Astrocyte (in vitro differentiated cells and primary cell): ENCODE measurements around the gene MCM8. TPM values are rescaled to one million over a fixed set of nuclear protein-coding genes. Genes with fewer than 3 reads are reported as not detected.

ENCODE experiments used
- DNase-seq: peaks from one replicate; pipeline ENCODE4 v3.0.0-alpha.2; 2010; ENCODE audit warnings: low read depth
- FAIRE-seq: peaks from 2 replicates; lab custom pipeline; 2011; peaks lifted over from hg19 to GRCh38; lab: Jason Lieb, UNC
- H2AFZ ChIP-seq: 2 replicates; pipeline ENCODE4 v1.6.0; 2012; ENCODE audit warnings: low read depth, low read length, inconsistent platforms
- H3K27ac ChIP-seq: 2 replicates; pipeline ENCODE4 v1.5.1; 2011; ENCODE audit warnings: low read depth, low read length, inconsistent platforms
- H3K27me3 ChIP-seq: 2 replicates; pipeline ENCODE4 v1.6.0; 2011; ENCODE audit warnings: low read length, inconsistent platforms; ENCODE audit not compliant: insufficient read depth
- H3K36me3 ChIP-seq: 2 replicates; pipeline ENCODE4 v1.5.1; 2011; ENCODE audit warnings: low read length, inconsistent platforms; ENCODE audit not compliant: insufficient read depth
- H3K4me1 ChIP-seq: 2 replicates; pipeline ENCODE4 v1.5.1; 2011; ENCODE audit warnings: low read length, inconsistent platforms; ENCODE audit not compliant: insufficient read depth
- H3K4me2 ChIP-seq: 2 replicates; pipeline ENCODE4 v1.6.0; 2012; ENCODE audit warnings: low read length, inconsistent platforms
- H3K4me3 ChIP-seq: 2 replicates; pipeline ENCODE4 v1.5.1; 2011; ENCODE audit warnings: low read depth, mild to moderate bottlenecking, low read length, inconsistent platforms; ENCODE audit not compliant: insufficient read depth
- H3K79me2 ChIP-seq: 2 replicates; pipeline ENCODE4 v1.6.0; 2012; ENCODE audit warnings: mild to moderate bottlenecking, low read length, inconsistent platforms; ENCODE audit not compliant: insufficient read depth
- H3K9ac ChIP-seq: 2 replicates; pipeline ENCODE4 v1.6.0; 2012; ENCODE audit warnings: mild to moderate bottlenecking, low read length, inconsistent platforms
- H3K9me3 ChIP-seq: 2 replicates; pipeline ENCODE4 v1.5.1; 2012; ENCODE audit warnings: low read depth, mild to moderate bottlenecking, low read length, inconsistent platforms; ENCODE audit not compliant: insufficient read depth
- H4K20me1 ChIP-seq: 2 replicates; pipeline ENCODE4 v1.6.0; 2012; ENCODE audit warnings: low read length, inconsistent platforms; ENCODE audit not compliant: insufficient read depth
- H3K27ac Mint-ChIP-seq: one replicate; pipeline ENCODE4 v1.8.0; 2021; ENCODE audit warnings: mild to moderate bottlenecking, mixed read lengths; ENCODE audit not compliant: unreplicated experiment
- H3K27me3 Mint-ChIP-seq: one replicate; pipeline ENCODE4 v1.8.0; 2021; ENCODE audit warnings: low read depth, mixed read lengths; ENCODE audit not compliant: unreplicated experiment
- H3K36me3 Mint-ChIP-seq: one replicate; pipeline ENCODE4 v1.8.0; 2021; ENCODE audit warnings: low read depth, mixed read lengths; ENCODE audit not compliant: unreplicated experiment
- H3K4me1 Mint-ChIP-seq: one replicate; pipeline ENCODE4 v1.8.0; 2021; ENCODE audit warnings: low read depth, mixed read lengths; ENCODE audit not compliant: unreplicated experiment
- H3K4me3 Mint-ChIP-seq: one replicate; pipeline ENCODE4 v1.8.0; 2021; ENCODE audit warnings: mild to moderate bottlenecking, moderate library complexity, mixed read lengths; ENCODE audit not compliant: unreplicated experiment
- H3K9me3 Mint-ChIP-seq: one replicate; pipeline ENCODE4 v1.8.0; 2021; ENCODE audit warnings: mild to moderate bottlenecking, mixed read lengths; ENCODE audit not compliant: unreplicated experiment
- CTCF ChIP-seq: IDR thresholded peaks from 2 replicates; pipeline ENCODE4 v1.5.1; 2011; ENCODE audit warnings: low read depth, mild to moderate bottlenecking, inconsistent platforms, low read length, moderate library complexity; ENCODE audit not compliant: insufficient read depth
- EZH2 ChIP-seq: IDR thresholded peaks from 2 replicates; pipeline ENCODE4 v1.6.1; 2012; ENCODE audit warnings: mild to moderate bottlenecking, low read length, inconsistent platforms; ENCODE audit not compliant: insufficient read depth
- total RNA-seq: library from RNA; stranded (reverse); gene quantifications from 2 replicates; pipeline ENCODE4 v1.2.1, GENCODE V29; 2021

Gene MCM8
- total RNA-seq, 1 donor from 2014 or later, result 5.7 TPM

DNA sequence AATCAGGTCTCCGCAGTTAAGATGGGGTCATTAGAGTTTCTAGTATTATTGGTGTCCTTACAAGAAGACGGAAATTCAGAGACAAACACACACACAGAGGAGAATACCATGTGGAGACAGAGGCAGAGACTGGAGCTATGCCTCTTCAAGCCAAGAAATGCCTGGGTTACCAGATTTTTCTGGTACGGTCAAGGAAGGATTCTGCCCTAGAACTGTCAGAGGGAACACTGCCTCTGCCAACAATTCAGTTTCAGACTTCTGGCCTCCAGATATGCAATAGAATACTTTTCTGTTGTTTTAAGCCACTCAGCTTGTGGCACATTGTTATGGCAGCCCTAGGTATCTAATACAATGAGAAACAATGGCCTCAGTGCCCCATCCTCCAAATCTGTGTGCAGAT is 19.0 kb upstream of the MCM8 start:
- FAIRE-seq (no peak), DNase-seq (no peak)
- no peaks in the 10 kb centered on the region for H3K36me3 Mint-ChIP-seq
- Histone ChIP-seq H3K79me2 (no peaks in the 10 kb centered on the region), H3K9ac (no peak overlapping the region), H3K9me3 (no peaks in the 10 kb centered on the region), H3K4me1 (no peaks in the 10 kb centered on the region), H3K27ac (no peak overlapping the region), H3K36me3 (no peaks in the 10 kb centered on the region), H2AFZ (no peak overlapping the region), H4K20me1 (no peaks in the 10 kb centered on the region), H3K27me3 (peaks cover 8% of the 10 kb centered on the region), H3K4me2 (no peak overlapping the region), H3K4me3 (no peak overlapping the region)
- no peaks in the 10 kb centered on the region for H3K4me1 Mint-ChIP-seq
- H3K4me3 Mint-ChIP-seq, result no peak overlapping the region
- H3K27ac Mint-ChIP-seq, result no peak overlapping the region
- TF ChIP-seq CTCF (no peak), EZH2 (no peak)
- H3K9me3 Mint-ChIP-seq, result no peaks in the 10 kb centered on the region
- H3K27me3 Mint-ChIP-seq, result peaks cover 5% of the 10 kb centered on the region

DNA sequence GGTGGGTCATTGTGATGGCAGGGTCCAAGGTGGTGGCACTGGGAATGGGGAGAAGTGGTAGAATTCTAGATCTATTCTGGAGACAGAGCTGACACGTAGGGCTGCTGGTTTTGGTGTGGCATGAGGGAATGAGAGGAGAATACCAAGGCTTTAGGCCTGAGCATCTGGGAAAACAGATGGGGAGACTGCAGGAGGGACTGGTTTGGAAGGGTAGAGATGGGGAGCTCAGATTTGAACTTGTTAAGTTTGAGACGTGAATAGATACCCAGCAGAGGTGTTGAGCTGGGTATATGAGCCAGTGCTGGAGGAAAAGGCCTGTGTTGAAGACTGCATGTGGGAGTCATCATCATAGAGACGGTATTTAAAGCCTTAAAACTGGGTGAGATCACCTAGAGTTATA is 17.7 kb upstream of the MCM8 start:
- Histone ChIP-seq H3K27ac (no peak overlapping the region), H2AFZ (no peak overlapping the region), H3K4me1 (no peaks in the 10 kb centered on the region), H3K36me3 (no peaks in the 10 kb centered on the region), H3K4me3 (no peak overlapping the region), H3K9me3 (no peaks in the 10 kb centered on the region), H3K4me2 (no peak overlapping the region), H4K20me1 (no peaks in the 10 kb centered on the region), H3K9ac (no peak overlapping the region), H3K27me3 (peaks cover 8% of the 10 kb centered on the region), H3K79me2 (no peaks in the 10 kb centered on the region)
- Mint-ChIP-seq H3K36me3 (no peaks in the 10 kb centered on the region), H3K4me3 (no peak overlapping the region), H3K4me1 (no peaks in the 10 kb centered on the region), H3K27me3 (peaks cover 5% of the 10 kb centered on the region), H3K9me3 (no peaks in the 10 kb centered on the region), H3K27ac (no peak overlapping the region)
- TF ChIP-seq EZH2 (no peak), CTCF (no peak)
- no peak for DNase-seq
- no peak for FAIRE-seq

- Mint-ChIP-seq H3K4me3 (no peak overlapping the region), H3K9me3 (no peaks in the 10 kb centered on the region), H3K27me3 (peaks cover 2% of the 10 kb centered on the region), H3K4me1 (no peaks in the 10 kb centered on the region), H3K27ac (no peak overlapping the region), H3K36me3 (no peaks in the 10 kb centered on the region)
- FAIRE-seq (no peak), DNase-seq (no peak)
- peaks cover 8% of the 10 kb centered on the region for H3K36me3 ChIP-seq
- H3K4me2 ChIP-seq, result no peak overlapping the region
- no peak overlapping the region for H2AFZ ChIP-seq
- H4K20me1 ChIP-seq, result no peaks in the 10 kb centered on the region
- H3K27ac ChIP-seq, result no peak overlapping the region
- no peak overlapping the region for H3K9ac ChIP-seq
- H3K4me3 ChIP-seq, result no peak overlapping the region
- H3K27me3 ChIP-seq, result peaks cover 6% of the 10 kb centered on the region
- no peaks in the 10 kb centered on the region for H3K9me3 ChIP-seq
- no peaks in the 10 kb centered on the region for H3K79me2 ChIP-seq
- no peaks in the 10 kb centered on the region for H3K4me1 ChIP-seq
- no peak for TF ChIP-seq CTCF
- TF ChIP-seq EZH2, result no peak
Observed at GRCh38 chr20:5933802-5934436, 16.5 kb upstream of the MCM8 start.
